Activated T-cell treated with anti-CD3 and anti-CD28 coated beads, Interleukin-2, amount 50 U/mL, for 4 hours (primary cell): Measurements from ENCODE around the gene HOMER2. TPM values are rescaled to one million over a fixed set of nuclear protein-coding genes. Genes with fewer than 3 reads are reported as not detected.
A peak's percentile ranks its signal among the peaks of the same experiment; 100 is the strongest.
"Not testable (repeated sequence)": the region's sequence is repeated elsewhere in the genome, so short reads cannot be mapped to it uniquely, and the experiment has no call there.

ENCODE experiments used
- ATAC-seq, 2 donors: fragments of 200-7000 bp; cut with Tn5 transposase; one replicate each; pipeline ENCODE4 v1.10.0; 2021
- DNase-seq: peaks from one replicate; pipeline ENCODE4 v3.0.0-alpha.2; 2020
- H3K27me3 Mint-ChIP-seq: one replicate; pipeline ENCODE4 v1.8.0; 2021; ENCODE audit warnings: low read depth, mixed read lengths
- H3K36me3 Mint-ChIP-seq: one replicate; pipeline ENCODE4 v1.8.0; 2022; ENCODE audit warnings: mixed read lengths; ENCODE audit not compliant: insufficient read depth
- H3K4me1 Mint-ChIP-seq: one replicate; pipeline ENCODE4 v1.8.0; 2021; ENCODE audit warnings: low read depth, mixed read lengths
- H3K4me3 Mint-ChIP-seq: one replicate; pipeline ENCODE4 v1.8.0; 2021; ENCODE audit warnings: mild to moderate bottlenecking, moderate library complexity, mixed read lengths
- H3K9me3 Mint-ChIP-seq: one replicate; pipeline ENCODE4 v1.8.0; 2021; ENCODE audit warnings: mixed read lengths
- total RNA-seq, 3 donors: library from RNA; stranded (reverse); gene quantifications; one replicate each; pipeline ENCODE4 v1.2.1, GENCODE V29; 2021

Gene HOMER2
- total RNA-seq: 1 to 10 TPM; 2.3 to 3.8 (median 3.3) TPM

GRCh38 chr15:82952158-82953081 lies at the start of gene HOMER2:
HOMER2 (minus strand) TSS chr15:82952720; CDS start chr15:82952535, 185 bp downstream.
- DNase-seq: no peak
- Mint-ChIP-seq H3K36me3 (no peaks in the 10 kb centered on the region), H3K4me1 (no peaks in the 10 kb centered on the region), H3K27me3 (peaks cover 13% of the 10 kb centered on the region), H3K9me3 (no peaks in the 10 kb centered on the region), H3K4me3 (peak within 1 kb of the TSS; percentile 76)
- ATAC-seq: peak; percentile 69 to 75

GRCh38 chr15:83000672-83001031 lies 48.1 kb upstream of the HOMER2 start:
- H3K4me3 Mint-ChIP-seq, ATAC-seq, H3K4me1 Mint-ChIP-seq, H3K36me3 Mint-ChIP-seq, H3K27me3 Mint-ChIP-seq, H3K9me3 Mint-ChIP-seq, DNase-seq: not testable (repeated sequence)

GRCh38 chr15:82999905-83000671 lies 47.6 kb upstream of the HOMER2 start:
- Mint-ChIP-seq H3K36me3 (no peaks in the 10 kb centered on the region), H3K4me1 (peaks cover 8% of the 10 kb centered on the region), H3K27me3 (no peaks in the 10 kb centered on the region), H3K9me3 (no peaks in the 10 kb centered on the region), H3K4me3 (peak overlapping the region; percentile 63)
- peak; percentile 86 to 92 for ATAC-seq
- peak; percentile 8 for DNase-seq

DNA sequence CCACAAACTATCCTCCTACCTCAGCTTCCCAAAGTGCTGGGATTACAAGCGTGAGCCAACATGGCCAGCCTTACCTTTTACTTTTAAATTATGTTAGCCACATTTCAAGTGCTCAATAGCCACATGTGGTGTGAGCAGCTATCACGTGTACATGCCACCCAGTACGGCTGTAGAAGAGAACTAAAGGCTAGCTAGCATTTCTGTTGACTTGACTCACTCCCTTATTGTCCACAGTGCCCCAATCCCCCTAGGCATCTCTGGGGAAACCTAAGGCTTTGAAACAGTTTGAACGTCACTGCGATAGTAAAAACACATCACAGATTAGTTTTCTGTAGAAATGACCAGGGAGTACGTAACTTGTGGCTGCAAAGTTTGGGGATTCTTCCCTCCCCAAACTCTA lies 46.9 kb upstream of the HOMER2 start:
- H3K9me3 Mint-ChIP-seq: no peaks in the 10 kb centered on the region
- ATAC-seq (no peak), DNase-seq (no peak)
- H3K4me1 Mint-ChIP-seq: peaks cover 8% of the 10 kb centered on the region
- no peaks in the 10 kb centered on the region for H3K36me3 Mint-ChIP-seq
- H3K27me3 Mint-ChIP-seq: no peaks in the 10 kb centered on the region
- H3K4me3 Mint-ChIP-seq: no peak overlapping the region

DNA sequence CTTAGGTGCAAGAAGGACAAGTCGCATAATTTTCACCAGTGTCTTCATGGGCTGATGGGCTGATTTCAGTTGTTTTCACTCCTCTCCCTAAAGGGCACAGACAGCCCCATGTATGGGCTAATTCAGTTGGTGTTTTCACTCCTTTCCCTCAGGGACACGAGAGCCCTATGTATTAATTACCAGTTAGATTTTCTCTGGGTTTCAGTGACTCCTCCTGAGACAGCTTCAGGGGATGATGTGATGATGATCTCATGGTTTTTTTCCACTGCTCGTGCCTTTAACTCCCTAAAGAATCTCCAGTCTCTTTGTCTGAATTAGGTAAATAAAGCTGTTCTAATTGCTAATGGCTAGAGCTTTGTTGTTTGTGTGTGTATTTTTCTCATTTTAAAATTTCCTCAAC lies 43.4 kb upstream of the HOMER2 start:
- no peaks in the 10 kb centered on the region for H3K9me3 Mint-ChIP-seq
- no peak for DNase-seq
- ATAC-seq: no peak
- H3K4me3 Mint-ChIP-seq: no peak overlapping the region
- peaks cover 8% of the 10 kb centered on the region for H3K4me1 Mint-ChIP-seq
- H3K27me3 Mint-ChIP-seq: no peaks in the 10 kb centered on the region
- peaks cover 4% of the 10 kb centered on the region for H3K36me3 Mint-ChIP-seq

DNA sequence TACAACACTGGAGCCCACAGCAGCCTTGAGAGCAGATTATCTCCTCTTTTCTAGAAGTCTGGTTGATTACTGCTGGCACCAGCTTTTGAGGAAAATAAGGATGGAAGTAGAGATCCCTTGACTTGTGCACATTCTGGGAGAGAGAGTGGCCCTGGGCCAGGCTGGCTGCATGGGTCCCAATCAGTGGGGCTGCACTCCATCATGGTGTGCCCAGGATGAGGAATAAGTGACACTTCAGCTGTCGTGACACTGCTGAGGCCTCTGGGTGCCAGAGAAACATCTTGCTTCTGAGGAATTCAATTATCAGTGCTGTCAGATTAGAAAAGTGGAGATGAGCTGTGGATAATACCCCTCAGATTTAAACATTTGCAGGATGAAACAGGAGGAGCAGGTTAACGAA lies 42.6 kb upstream of the HOMER2 start:
- Mint-ChIP-seq H3K9me3 (no peaks in the 10 kb centered on the region), H3K4me3 (no peak overlapping the region), H3K4me1 (peaks cover 3% of the 10 kb centered on the region), H3K27me3 (no peaks in the 10 kb centered on the region), H3K36me3 (peaks cover 7% of the 10 kb centered on the region)
- DNase-seq (no peak), ATAC-seq (no peak)

DNA sequence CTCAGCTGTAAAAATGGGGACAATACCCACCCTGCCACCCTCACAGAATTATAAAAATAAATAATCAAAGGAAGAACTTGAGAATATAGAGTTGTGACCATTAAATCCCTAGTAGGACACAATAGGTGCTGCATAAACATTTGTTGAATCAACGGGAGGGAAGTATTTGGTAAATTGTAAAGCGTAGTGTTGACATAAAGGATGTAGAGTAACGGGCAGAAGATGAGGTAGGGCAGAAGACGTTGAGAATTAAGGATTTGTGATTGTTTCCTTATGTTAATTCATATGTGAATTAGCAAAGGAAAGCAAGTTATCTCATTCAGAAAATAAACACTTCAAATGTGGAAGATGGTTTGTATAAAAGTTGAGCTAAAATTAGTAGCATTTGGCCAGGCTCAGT lies 40.6 kb upstream of the HOMER2 start:
- Mint-ChIP-seq H3K4me3 (no peak overlapping the region), H3K9me3 (no peaks in the 10 kb centered on the region), H3K4me1 (peaks cover 5% of the 10 kb centered on the region), H3K27me3 (no peaks in the 10 kb centered on the region), H3K36me3 (peaks cover 17% of the 10 kb centered on the region)
- DNase-seq (no peak), ATAC-seq (no peak)

DNA sequence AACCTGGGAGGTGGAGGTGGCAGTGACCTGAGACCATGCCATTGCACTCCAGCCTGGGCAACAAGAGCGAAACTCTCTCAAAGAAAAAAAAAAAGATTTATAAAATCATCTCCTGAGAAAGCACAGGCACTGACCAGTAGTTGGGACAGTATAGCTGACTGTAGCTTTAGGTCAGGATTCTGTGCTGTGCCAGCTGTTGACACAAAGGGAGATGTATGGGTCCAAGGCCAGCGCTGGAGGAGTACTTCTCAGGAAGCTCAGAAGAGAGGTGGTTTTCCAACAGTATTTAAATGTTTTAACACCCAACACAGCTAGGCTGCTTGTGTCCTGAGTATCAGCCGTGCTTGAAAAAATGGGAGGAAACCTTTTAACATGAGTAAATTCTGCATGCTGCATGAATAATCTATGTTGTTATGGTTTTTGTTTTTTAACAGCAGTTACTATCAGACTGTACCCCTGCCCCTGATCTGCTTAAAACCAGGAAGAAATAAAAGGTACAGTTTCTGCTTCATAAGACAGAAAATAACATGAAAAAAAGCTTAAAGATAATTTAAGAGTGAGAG lies 40.0 kb upstream of the HOMER2 start:
- Mint-ChIP-seq H3K9me3 (no peaks in the 10 kb centered on the region), H3K4me1 (peaks cover 6% of the 10 kb centered on the region), H3K36me3 (peaks cover 18% of the 10 kb centered on the region), H3K27me3 (no peaks in the 10 kb centered on the region), H3K4me3 (no peak overlapping the region)
- DNase-seq (no peak), ATAC-seq (no peak)

DNA sequence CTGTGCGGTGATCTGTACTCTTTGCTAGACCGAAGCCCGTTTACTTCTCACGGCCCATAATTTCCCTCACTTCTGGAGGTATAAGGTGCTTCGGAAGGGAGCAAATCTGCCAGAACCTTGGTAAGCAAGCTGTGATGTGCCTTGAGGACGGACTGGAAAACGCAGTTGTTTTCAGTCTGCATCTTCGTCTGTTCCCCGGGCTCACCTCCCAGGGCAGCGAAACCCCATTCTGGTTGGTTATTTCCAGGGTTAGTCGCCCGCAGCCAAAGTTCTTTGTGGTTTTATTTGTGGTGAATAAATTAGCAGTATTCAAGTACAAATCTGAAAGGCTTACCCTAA lies 33.9 kb upstream of the HOMER2 start:
- Mint-ChIP-seq H3K4me3 (peak overlapping the region; percentile 98), H3K27me3 (no peaks in the 10 kb centered on the region), H3K4me1 (peaks cover 27% of the 10 kb centered on the region), H3K36me3 (peaks cover 19% of the 10 kb centered on the region), H3K9me3 (no peaks in the 10 kb centered on the region)
- no peak for DNase-seq
- peak; percentile 47 to 52 for ATAC-seq

- H3K27me3 Mint-ChIP-seq: no peaks in the 10 kb centered on the region
- peak; percentile 95 to 96 for ATAC-seq
- peaks cover 27% of the 10 kb centered on the region for H3K4me1 Mint-ChIP-seq
- H3K9me3 Mint-ChIP-seq: no peaks in the 10 kb centered on the region
- DNase-seq: peak; percentile 88
- peak within 1 kb of the TSS; percentile 98 for H3K4me3 Mint-ChIP-seq
- H3K36me3 Mint-ChIP-seq: peaks cover 19% of the 10 kb centered on the region
These were observed 33.3 kb upstream of the HOMER2 start, which contains the start of gene RAMAC for GRCh38 chr15:82985688-82986441. RAMAC (plus strand) TSS chr15:82986210; CDS start chr15:82989019, 2,809 bp downstream.

DNA sequence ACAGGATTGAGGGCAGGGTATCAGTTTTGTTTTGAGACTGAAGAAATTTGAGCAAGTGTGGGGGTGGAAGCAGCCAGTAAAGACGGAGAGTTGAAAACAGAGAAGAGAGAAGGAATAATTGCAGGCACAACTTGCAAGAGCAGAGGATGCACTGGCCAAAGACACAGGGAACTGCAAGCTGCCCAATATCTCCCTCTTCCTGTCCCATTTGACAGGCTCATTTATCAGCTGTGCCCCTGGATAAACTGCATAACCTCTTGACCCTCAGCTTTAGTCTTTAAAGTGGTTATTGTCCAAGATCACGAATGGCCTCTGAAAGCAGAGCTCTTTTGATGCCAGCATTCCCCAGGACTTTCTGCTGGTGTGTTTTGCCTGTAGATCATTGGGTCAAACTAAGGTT lies 28.5 kb upstream of the HOMER2 start:
- no peak for ATAC-seq
- Mint-ChIP-seq H3K9me3 (no peaks in the 10 kb centered on the region), H3K36me3 (peaks cover 2% of the 10 kb centered on the region), H3K4me3 (no peak overlapping the region), H3K4me1 (peaks cover 11% of the 10 kb centered on the region), H3K27me3 (no peaks in the 10 kb centered on the region)
- no peak for DNase-seq

DNA sequence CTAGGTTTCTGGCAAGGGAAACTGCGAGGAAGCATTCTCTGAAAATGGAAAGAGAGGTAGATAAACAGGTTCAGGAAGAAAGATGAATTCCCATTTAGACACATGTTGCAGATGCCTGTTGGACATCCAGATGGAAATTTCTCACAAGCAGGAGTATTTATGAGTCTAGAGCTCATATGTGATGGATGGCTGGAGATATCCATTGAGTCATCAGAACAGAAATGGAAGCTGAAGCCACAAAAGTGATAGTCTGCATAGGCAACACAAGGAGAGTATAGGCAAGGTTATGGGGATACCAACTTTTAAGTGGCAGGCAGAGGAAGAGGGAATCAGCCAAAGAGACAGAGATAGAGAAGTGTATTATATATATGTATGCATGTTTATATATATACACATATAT lies 27.2 kb upstream of the HOMER2 start:
- H3K4me1 Mint-ChIP-seq: peaks cover 1% of the 10 kb centered on the region
- peaks cover 2% of the 10 kb centered on the region for H3K36me3 Mint-ChIP-seq
- ATAC-seq (no peak), DNase-seq (no peak)
- no peaks in the 10 kb centered on the region for H3K27me3 Mint-ChIP-seq
- H3K4me3 Mint-ChIP-seq: no peak overlapping the region
- no peaks in the 10 kb centered on the region for H3K9me3 Mint-ChIP-seq

DNA sequence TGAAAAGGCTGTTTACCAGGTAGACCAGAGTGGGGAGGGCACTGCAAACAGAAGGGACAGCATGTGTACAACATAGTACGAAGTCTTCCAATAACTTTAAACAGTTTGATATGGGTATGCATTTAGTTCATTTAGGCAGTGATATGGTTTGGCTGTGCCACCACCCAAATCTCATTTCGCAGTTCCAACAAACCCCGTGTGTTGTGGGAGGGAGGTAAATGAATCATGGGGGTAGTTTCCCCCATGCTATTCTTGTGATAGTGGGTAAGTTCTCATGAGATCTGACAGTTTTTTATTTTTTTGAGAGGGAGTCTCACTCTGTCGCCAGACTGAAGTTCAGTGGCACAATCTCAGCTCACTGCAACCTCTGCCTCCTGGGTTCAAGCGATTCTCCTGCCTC lies 25.9 kb upstream of the HOMER2 start:
- H3K36me3 Mint-ChIP-seq: peaks cover 2% of the 10 kb centered on the region
- ATAC-seq: peak; percentile 46 to 50

DNA sequence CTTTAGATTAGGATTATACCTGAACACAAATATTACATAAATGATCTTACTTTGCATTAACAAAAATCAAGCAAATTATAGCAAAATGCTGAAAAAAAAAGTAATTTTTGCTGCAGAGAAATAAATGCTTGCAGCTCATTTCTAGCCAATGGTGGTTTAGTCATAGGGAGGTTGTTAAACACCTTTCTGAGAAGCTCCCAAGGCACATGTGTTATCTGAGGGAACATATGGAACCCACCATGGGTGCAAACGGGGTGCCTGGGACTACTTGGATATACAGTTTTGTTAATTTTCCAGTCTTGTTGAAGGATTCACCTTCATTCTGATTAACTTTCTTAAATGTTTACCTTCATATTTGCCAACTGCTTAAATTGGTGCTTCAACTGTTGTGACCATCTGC lies 24.6 kb upstream of the HOMER2 start:
- DNase-seq (no peak), ATAC-seq (no peak)
- Mint-ChIP-seq H3K36me3 (peaks cover 2% of the 10 kb centered on the region), H3K4me3 (no peak overlapping the region), H3K9me3 (no peaks in the 10 kb centered on the region), H3K27me3 (no peaks in the 10 kb centered on the region), H3K4me1 (peaks cover 1% of the 10 kb centered on the region)

More for the DNA sequence above, 25.9 kb upstream of the HOMER2 start:
- Mint-ChIP-seq H3K4me1 (peaks cover 1% of the 10 kb centered on the region), H3K9me3 (no peaks in the 10 kb centered on the region), H3K27me3 (no peaks in the 10 kb centered on the region), H3K4me3 (no peak overlapping the region)
- no peak for DNase-seq
